A549 treated with Mapracorat at 1 μM for 4 hours (cell line): ENCODE results near the gene OR5A1. TPM values are rescaled to one million over a fixed set of nuclear protein-coding genes. Genes with fewer than 3 reads are reported as not detected.

Experiments used
- total RNA-seq: library from RNA; stranded (reverse); fragments of 200-300 nt; extraction: Qiagen RNA extraction; gene quantifications from 5 replicates; pipeline ENCODE4 v1.2.3, GENCODE V29; 2022

The OR5A1 gene
- total RNA-seq = not detected in 5 replicates

DNA sequence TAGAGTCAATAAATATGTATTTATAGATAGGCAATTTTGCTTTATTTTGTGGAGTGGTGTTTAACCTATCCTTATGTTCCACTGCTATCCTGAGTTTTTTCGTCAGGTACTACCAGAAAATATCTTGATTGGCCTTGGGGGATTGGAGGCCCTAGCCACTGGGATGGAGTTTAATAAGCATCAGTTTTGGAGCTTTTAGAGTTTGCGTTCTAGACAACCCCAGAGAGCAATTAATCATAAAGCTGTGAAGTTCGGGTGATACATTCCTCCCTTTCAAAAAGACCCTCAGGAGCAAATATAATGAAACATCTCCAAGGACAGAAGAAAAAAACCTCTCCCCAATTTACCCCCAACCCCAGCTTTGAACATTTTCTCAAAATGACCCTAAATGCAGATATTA is at the start of gene OR5A1:
TSS of gene OR5A1 (plus strand) at position 301 of the 400 bp plus-strand sequence. CDS start 6,700 bp downstream, outside the sequence.

GRCh38 chr11:59426361-59427067 is 9.8 kb upstream of the OR5A1 start, which contains the start of gene OR5A2:
Gene OR5A2 (minus strand): TSS chr11:59426413. CDS start chr11:59422953, 3,460 bp downstream.

DNA sequence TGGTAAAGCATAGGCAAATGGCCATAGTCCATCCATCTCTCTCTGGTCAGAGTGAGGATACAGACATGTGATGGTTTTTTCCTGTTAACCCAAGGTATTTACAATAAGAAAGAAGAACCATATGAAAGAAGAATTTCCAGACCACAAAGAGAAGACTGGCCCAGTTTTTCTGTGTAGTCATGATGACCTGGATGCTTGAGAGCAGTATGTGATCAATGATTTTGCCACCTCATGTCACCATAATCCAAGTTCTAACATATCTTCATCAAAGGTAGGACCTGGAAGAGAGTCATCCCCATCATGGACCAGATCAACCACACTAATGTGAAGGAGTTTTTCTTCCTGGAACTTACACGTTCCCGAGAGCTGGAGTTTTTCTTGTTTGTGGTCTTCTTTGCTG is 20.4 kb downstream of the OR5A1 start, which contains the start of gene OR4D6:
TSS of gene OR4D6 (plus strand) at position 301 of the 400 bp plus-strand sequence. CDS start at position 301, 0 bp downstream.

GRCh38 chr11:59473015-59473414 is 36.7 kb downstream of the OR5A1 start, which contains the start of gene OR4D10:
Gene OR4D10 (plus strand): TSS chr11:59473315. CDS start chr11:59477430, 4,115 bp downstream.

Other genes with a start within 250 kb of the OR5A1 start
- not detected in 5 replicates for gene MPEG1, start 223.5 kb upstream of the OR5A1 start, total RNA-seq
- not detected in 5 replicates for gene OR5AN1, start 77.6 kb upstream of the OR5A1 start, total RNA-seq
- gene OR5A2, start 10.1 kb upstream of the OR5A1 start, total RNA-seq = not detected in 5 replicates
- gene OR4D6, start 20.5 kb downstream of the OR5A1 start, total RNA-seq = not detected in 5 replicates
- not detected in 5 replicates for gene OR4D10, start 36.8 kb downstream of the OR5A1 start, total RNA-seq
- not detected in 5 replicates for gene OR4D11, start 67.1 kb downstream of the OR5A1 start, total RNA-seq
- not detected in 5 replicates for gene OR4D9, start 75.1 kb downstream of the OR5A1 start, total RNA-seq
- gene OSBP, start 179.3 kb downstream of the OR5A1 start, total RNA-seq = 28.1 to 32.8 TPM (median 29.0 TPM) in 5 replicates
- gene PATL1, start 232.6 kb downstream of the OR5A1 start, total RNA-seq = 41.7 to 48.4 TPM (median 46.9 TPM) in 5 replicates